Panc1 (cell line): ENCODE data around the gene USP9X.

Experiments
- CTCF ChIP-seq: fragments of 450-650 bp; IDR thresholded peaks from 2 replicates; pipeline ENCODE4 v1.5.1; 2017; ENCODE audit warnings: mild to moderate bottlenecking
- POLR2AphosphoS5 ChIP-seq: IDR thresholded peaks from 2 replicates; pipeline ENCODE4 v1.6.1; 2012; ENCODE audit warnings: mild to moderate bottlenecking, low read depth, low read length, moderate library complexity
- SIN3A ChIP-seq: IDR thresholded peaks from 2 replicates; pipeline ENCODE4 v1.6.1; 2012; ENCODE audit warnings: low read depth, mild to moderate bottlenecking, low read length, moderate library complexity, borderline replicate concordance; ENCODE audit not compliant: insufficient read depth
- TCF7L2 ChIP-seq: IDR thresholded peaks from 2 replicates; pipeline ENCODE4 v1.6.1; 2011; ENCODE audit warnings: mild to moderate bottlenecking, low read depth, low read length, inconsistent platforms

- TF ChIP-seq CTCF (no peak), TCF7L2 (no peak), SIN3A (no peak), POLR2AphosphoS5 (no peak)
Observed at GRCh38 chrX:41082783-41083182, 2.5 kb upstream of the USP9X start.
